GDM1 (cell line): Measurements from ENCODE around the gene APEX2.
"Not testable (repeated sequence)": the region's sequence is repeated elsewhere in the genome, so short reads cannot be mapped to it uniquely, and the experiment has no call there.

ENCODE experiments used
- DNase-seq: peaks from one replicate; lab custom pipeline; 2025; lab: John Stamatoyannopoulos, UW

Gene APEX2, protein sequence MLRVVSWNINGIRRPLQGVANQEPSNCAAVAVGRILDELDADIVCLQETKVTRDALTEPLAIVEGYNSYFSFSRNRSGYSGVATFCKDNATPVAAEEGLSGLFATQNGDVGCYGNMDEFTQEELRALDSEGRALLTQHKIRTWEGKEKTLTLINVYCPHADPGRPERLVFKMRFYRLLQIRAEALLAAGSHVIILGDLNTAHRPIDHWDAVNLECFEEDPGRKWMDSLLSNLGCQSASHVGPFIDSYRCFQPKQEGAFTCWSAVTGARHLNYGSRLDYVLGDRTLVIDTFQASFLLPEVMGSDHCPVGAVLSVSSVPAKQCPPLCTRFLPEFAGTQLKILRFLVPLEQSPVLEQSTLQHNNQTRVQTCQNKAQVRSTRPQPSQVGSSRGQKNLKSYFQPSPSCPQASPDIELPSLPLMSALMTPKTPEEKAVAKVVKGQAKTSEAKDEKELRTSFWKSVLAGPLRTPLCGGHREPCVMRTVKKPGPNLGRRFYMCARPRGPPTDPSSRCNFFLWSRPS

DNA sequence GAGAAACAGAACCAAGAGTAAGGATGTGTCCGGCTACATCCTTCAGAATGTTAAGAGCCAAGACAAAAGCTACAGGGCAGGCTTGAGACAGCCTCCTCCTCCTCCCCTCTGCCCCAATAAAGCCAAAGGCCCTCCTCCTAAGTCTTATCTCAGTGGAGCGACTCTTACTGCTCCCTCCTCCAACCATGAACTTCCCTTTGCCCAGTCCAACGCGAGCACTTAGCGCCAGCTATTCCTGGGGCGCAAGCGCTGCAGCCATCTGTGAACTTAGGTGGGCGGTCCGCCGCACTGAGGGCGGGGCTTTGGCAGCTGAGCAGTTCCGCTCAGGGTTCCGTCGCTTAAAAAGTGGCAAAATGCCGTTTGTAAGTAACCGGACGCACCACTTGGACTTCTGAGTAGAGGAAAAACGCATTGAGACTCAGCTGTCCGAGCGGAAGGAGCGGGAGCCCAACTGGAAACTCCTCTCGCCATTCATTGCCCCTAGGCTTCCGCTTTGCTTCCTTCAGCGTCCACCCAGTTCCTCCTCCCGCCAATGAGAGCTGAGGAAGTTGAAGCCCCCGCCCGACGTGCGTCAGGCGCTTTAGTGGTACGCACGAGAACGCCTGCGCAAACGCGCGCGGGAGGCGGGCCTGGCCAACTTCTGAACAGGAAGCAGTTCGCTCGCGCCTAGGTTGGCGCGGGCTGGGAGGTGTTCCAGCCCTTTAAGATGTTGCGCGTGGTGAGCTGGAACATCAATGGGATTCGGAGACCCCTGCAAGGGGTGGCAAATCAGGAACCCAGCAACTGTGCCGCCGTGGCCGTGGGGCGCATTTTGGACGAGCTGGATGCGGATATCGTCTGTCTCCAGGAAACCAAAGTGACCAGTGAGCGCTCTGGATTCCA is at the start of gene APEX2:
Gene APEX2 (plus strand): TSS at position 647 of the 882 bp plus-strand sequence. CDS start 60 bp downstream, at position 707.
- peak; percentile 86 for DNase-seq

- DNase-seq = no peak
Observed at GRCh38 chrX:54950730-54951375, 49.3 kb upstream of the APEX2 start.

DNA sequence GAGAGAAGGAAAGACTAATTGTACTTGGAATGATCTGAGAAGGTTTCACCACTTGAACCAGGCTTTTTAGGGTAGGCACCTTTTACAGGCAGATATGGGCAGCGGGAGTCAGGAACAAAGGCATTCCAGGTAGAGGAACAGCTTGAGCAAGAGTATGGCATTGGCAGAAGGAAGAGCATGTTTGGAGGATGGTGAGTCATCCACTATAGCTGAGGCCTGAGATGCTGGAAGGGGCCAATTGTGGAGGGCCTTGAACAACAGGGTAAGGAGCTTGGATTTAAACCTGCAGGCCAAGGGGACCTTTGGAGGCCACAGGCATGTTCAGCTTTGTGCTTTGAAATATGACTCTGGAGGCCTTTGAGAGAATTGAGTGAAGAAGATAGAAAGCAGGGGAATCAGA is 38.4 kb upstream of the APEX2 start:
- no peak for DNase-seq

GRCh38 chrX:54964766-54965497 is 35.2 kb upstream of the APEX2 start:
- DNase-seq = no peak

DNA sequence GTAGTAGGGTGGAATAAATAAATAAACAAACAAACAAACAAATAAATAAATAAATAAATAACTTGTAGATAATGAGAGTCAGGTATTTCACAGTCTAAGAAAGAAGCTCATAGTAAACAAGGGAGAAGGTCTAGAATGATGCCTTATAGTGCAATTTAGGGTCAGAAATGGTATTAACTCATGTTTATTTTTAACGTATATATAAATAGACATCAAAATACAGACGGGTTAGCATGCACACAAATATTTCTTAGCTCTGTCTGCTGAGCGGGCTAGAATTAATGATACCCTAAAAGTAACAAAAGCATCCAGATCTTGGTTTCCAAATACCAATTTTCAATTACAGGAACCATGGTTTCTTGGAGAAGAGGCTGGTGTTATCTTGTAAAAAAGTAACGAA is 22.8 kb upstream of the APEX2 start:
- no peak for DNase-seq

DNA sequence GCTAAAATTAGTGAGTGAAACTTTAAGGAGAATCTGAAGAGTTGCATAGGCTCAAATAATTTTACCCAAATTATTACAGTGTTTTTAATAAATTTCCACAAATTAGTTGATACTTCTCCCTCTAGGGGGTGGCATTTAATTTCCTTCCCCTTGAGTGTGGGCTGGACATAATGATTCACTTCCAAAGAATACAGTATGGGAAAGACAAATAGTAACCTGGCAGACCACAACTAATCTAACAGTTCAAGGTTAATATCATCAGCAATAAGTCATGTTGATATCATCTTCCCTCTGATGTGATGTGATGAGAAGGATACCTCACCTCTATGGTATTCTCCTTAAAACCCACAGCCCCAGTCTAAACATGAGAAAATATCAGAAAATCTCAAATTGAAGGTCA is 21.7 kb upstream of the APEX2 start:
- no peak for DNase-seq

- no peak for DNase-seq
Observed at GRCh38 chrX:54979432-54979831, 20.7 kb upstream of the APEX2 start.

DNA sequence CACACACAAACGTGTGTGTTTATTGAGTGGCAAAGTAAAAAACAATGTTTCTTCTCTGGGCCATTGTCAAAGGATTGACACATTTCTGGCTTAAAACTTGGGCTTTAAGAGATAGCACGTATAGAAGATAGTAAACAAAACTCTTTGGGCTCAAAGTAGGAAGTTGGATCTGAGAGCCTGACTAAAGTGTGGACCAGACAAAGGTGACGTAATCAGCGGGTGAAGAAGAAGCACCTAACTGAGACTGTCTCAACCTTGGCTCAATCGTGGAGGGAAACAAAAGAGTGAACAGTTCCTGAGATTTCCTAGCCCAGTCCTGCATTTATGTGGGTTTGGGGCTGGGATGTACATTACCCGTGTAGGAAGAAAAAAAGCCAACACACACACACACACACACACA is 19.8 kb upstream of the APEX2 start:
- DNase-seq = no peak

- not testable (repeated sequence) for DNase-seq
Observed at GRCh38 chrX:54983306-54983705, 16.9 kb upstream of the APEX2 start.

DNA sequence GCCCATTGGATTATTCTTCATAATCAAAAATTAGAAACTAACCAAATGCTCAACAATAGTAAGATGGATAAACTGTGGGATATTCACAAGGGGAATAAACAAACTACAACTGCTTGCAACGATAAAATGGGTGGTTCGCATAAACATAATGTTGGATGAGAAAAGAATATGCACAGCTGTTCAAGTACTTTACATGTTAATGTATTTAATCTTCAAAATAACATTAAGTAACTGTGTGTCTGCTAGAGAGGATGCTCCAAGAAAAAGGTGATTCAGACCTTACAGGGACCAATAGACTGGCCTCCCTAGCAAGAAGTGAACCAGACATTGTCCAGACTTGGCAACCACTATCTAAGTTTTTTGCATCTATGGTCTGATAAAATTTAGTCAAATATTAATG is 8.5 kb upstream of the APEX2 start:
- no peak for DNase-seq

GRCh38 chrX:54992911-54993622 is 7.1 kb upstream of the APEX2 start:
- DNase-seq = no peak

DNA sequence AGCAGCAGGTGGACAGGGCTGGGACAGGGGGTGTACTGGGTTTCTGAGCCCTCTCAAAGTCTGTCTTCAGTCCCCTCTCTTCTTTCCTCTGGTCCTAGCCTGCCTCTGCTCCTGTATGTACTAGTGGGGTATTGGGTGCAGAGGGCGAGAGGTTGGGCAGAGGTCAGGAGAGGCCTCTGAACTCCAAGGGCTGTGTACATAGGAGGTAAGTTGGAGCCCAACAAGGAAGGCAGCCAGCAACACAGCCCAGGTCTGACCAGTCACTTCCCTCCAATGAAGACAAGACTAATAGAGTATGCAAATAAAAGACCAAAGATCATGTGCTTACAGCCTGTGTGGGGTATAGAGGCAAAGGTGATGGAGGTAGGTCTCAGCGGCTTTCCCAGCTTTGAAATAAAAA is 6.1 kb upstream of the APEX2 start, which contains the start of gene PFKFB1:
Gene PFKFB1 (minus strand): TSS at position 90 of the 400 bp plus-strand sequence. CDS start 181 bp downstream, outside the sequence.
- DNase-seq = no peak

- no peak for DNase-seq
Observed at GRCh38 chrX:54994668-54995351, 5.4 kb upstream of the APEX2 start.

DNA sequence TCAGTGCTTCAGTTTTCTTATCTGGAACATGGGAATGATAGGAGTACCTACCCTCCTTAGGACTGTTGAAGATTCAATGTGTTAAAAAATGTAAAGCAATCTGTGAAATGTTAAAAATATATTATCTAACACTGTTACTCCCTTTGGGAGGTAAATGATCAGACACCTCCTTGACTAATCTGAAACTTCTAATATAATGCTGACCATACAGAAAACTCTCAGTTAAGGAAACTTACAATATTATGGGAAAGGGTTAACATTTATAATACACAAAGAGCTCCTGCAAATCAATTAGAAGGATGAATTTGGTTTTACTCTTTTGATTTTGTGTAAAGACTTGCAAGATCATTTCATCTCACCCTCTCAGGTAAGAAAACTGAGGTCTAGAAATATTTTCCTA is 4.5 kb upstream of the APEX2 start:
- DNase-seq = no peak

DNA sequence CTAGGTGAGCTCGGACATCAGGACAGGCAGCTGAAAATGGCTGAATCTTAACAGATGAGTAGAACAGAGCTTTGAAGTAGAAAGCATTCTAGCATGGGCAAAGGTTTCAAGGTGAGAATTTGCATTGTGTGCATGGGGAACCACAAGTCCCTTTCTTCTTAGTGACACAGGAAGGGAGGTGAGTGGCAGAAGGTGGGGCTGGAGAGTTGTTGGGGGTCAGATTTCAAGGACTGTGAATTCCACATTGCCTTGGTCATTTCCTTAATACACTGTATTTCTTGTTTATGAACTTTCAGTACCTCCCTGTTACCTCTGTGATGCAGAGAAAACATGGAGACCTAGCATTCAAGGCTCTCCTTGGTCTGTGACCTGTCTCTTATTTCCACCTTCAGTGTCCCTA is 4.1 kb downstream of the APEX2 start:
- DNase-seq = no peak

DNA sequence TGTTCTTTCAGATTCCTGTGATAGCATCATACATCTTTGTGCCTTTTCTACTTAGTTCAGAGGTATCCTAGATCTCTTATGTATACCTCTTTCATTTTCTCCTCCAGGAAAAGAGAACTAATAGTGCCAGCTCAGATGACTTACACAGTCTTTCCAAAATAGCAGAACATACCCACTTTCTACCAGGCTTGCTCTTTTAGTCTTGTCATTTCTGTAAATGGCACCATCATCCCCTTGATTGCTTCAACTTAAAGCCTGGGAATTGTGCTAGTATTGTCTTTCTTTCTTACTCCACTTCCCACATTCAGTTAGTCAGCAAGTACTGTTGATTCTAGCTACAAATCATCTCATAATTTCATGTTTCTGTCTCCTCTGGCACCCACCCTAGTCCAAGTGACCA is 5.1 kb downstream of the APEX2 start:
- no peak for DNase-seq

- DNase-seq = no peak
Observed at GRCh38 chrX:55006827-55007621, 6.9 kb downstream of the APEX2 start.

GRCh38 chrX:55007656-55008055 is 7.5 kb downstream of the APEX2 start:
- no peak for DNase-seq

- peak; percentile 17 for DNase-seq
Observed at GRCh38 chrX:55008571-55009358, 8.6 kb downstream of the APEX2 start.
